Ovary (tissue), 3 donors: Measurements from ENCODE around the gene NLRP3.

Source experiments
- CTCF ChIP-seq, 3 donors: fragments of 450-650 bp in 2 of 3; fragments of 200-600 bp in 1 of 3; IDR thresholded peaks; one replicate each; pipeline versions ENCODE4 v1.5.1 to v1.8.0; 2016 to 2022; ENCODE audit warnings: antibody characterized with exemption in 3 of 3, mild to moderate bottlenecking in 1 of 3
- EP300 ChIP-seq: sonication (generic); formaldehyde crosslinking; IDR thresholded peaks from one replicate; pipeline ENCODE4 v1.6.1; 2017; ENCODE audit warnings: antibody characterized with exemption
- POLR2A ChIP-seq: fragments of 450-650 bp; IDR thresholded peaks from one replicate; pipeline ENCODE4 v1.6.1; 2017; ENCODE audit warnings: antibody characterized with exemption, mild to moderate bottlenecking, moderate library complexity
- donor health status: DM: no; HTN: no; CAD: no.

DNA sequence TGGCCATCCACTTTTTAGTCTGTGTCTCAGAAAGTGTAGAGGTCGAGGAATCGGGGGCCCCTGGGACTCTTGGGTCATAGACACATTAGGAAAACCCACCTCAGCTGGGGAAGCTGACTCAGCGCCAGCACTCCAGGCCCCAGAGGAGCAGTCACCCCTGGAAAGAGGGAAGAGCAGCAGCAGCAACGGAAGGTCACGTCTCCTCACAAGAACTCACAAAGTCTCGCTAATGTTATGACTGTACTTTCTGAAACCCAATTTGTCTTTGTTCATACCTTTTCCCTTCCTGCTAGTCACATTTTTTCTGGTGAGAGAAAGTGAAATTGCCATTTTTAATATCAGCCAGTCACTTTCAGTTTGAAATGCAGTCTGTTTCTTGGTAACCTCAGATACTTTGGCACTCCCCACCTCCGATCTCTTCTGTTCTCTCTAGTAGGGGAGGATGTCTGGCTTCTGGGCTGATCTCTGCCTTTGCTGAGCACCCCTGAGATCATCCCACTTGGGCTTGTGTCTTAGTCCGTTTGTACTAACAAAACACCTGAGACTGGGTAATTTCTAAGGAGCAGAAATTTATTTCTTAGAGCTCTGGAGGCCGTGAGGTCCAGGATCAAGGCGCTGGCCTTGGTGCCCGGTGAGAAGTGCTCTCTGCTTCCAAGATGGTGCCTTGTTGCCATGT, 6.0 kb upstream of the NLRP3 start:
- no peak for TF ChIP-seq POLR2A
- TF ChIP-seq CTCF (IDR thresholded peaks at IDR 0.05): no peak
- no peak for TF ChIP-seq EP300
